Skin epidermis (tissue), 12 donors: ENCODE data around the gene IMP4.
A peak's percentile ranks its signal among the peaks of the same experiment; 100 is the strongest.

Source experiments
- H3K27ac ChIP-seq, 21 experiments: fragments of 200-600 bp; sonication (generic) in 11 of 21; one replicate each; pipeline ENCODE4 v1.5.0; 2020; ENCODE audit warnings: mild to moderate bottlenecking in 3 of 21, inconsistent platforms in 2 of 21, moderate library complexity in 2 of 21
- H3K4me3 ChIP-seq, 7 experiments: fragments of 200-600 bp; sonication (generic) in 2 of 7; one replicate each; pipeline ENCODE4 v1.5.0; 2020; ENCODE audit warnings: inconsistent platforms in 2 of 7, mild to moderate bottlenecking in 2 of 7, moderate library complexity in 1 of 7

IMP4 gene

GRCh38 chr2:130391058-130391871 is 48.6 kb downstream of the IMP4 start:
- Histone ChIP-seq H3K27ac (peak overlapping the region; percentile 61 to 89 (median 77)), H3K4me3 (peak overlapping the region; percentile 51 to 75 (median 56))

GRCh38 chr2:130391872-130392670 is 49.4 kb downstream of the IMP4 start:
- peak overlapping the region in 18 of 21 experiments; percentile 63 to 89 (median 77) for H3K27ac ChIP-seq
- peak overlapping the region; percentile 51 to 75 (median 56) for H3K4me3 ChIP-seq

- H3K27ac ChIP-seq, result no peak overlapping the region
- H3K4me3 ChIP-seq, result no peak overlapping the region
These were observed 50.7 kb downstream of the IMP4 start for GRCh38 chr2:130393318-130393910.
